Measurements from ENCODE around the gene DIDO1. TPM values are rescaled to one million over a fixed set of nuclear protein-coding genes. Genes with fewer than 3 reads are reported as not detected.

Gene DIDO1
- total and polyA plus RNA-seq, 2 of the 13 experiments (the other 11 are each of a cell fraction or from before 2014, with no cell fraction given): 75.0 to 75.1 TPM

DNA sequence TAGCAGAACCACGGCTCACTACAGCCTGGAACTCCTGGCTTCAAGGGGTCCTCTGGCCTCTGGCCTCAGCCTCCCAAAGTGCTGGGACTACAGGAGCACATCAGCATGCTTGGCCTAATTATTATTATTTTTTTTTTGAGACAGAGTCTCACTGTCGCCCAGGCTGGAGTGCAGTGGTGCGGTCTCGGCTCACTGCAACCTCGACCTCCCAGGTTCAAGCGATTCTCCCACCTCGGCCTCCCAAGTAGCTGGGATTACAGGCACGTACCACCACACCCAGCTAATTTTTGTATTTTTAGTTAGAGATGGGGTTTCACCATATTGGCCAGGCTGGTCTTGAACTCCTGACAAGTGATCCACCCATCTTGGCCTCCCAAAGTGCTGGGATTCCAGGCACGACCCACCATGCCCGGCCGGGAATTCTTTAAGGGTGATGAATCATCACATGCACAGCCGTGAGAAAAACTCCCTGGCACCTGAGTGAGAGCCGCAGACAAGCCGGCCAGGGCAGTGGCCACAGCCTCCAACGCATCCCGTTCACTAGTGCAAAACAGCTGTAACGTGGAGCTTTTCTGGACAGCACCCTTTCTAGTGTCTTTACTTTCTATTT lies 3.1 kb downstream of the DIDO1 start (continued):
- TF ChIP-seq, protein P1, sequence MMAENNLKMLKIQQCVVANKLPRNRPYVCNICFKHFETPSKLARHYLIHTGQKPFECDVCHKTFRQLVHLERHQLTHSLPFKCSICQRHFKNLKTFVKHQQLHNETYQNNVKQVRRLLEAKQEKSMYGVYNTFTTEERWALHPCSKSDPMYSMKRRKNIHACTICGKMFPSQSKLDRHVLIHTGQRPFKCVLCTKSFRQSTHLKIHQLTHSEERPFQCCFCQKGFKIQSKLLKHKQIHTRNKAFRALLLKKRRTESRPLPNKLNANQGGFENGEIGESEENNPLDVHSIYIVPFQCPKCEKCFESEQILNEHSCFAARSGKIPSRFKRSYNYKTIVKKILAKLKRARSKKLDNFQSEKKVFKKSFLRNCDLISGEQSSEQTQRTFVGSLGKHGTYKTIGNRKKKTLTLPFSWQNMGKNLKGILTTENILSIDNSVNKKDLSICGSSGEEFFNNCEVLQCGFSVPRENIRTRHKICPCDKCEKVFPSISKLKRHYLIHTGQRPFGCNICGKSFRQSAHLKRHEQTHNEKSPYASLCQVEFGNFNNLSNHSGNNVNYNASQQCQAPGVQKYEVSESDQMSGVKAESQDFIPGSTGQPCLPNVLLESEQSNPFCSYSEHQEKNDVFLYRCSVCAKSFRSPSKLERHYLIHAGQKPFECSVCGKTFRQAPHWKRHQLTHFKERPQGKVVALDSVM (CRISPR knock-in tag; IDR thresholded peaks at IDR 0.05): peak; percentile 63; the same call in 1 of the 2 replicates
- TF ChIP-seq NFKB2 (CRISPR knock-in tag; IDR thresholded peaks at IDR 0.05; ENCODE audit: borderline replicate concordance) (peak; percentile 69; the same call in 1 of the 2 replicates), ZNF350 (CRISPR knock-in tag; IDR thresholded peaks at IDR 0.05; ENCODE audit: borderline replicate concordance, low read depth) (0 out of 2 replicates have a peak, but pooled peaks have one; percentile 67), SAP130 (CRISPR knock-in tag; IDR thresholded peaks at IDR 0.05; ENCODE audit: low read depth) (peak; percentile 38), REPIN1 (CRISPR knock-in tag; IDR thresholded peaks at IDR 0.05; ENCODE audit: borderline replicate concordance, low read depth) (0 out of 2 replicates have a peak, but pooled peaks have one; percentile 6), MEF2D (CRISPR knock-in tag; IDR thresholded peaks at IDR 0.05) (0 out of 2 replicates have a peak, but pooled peaks have one; percentile 10), ZFX (CRISPR knock-in tag; IDR thresholded peaks at IDR 0.05; ENCODE audit: low read depth) (peak; percentile 16; the same call in 1 of the 2 replicates), ZNF768 (CRISPR knock-in tag; IDR thresholded peaks at IDR 0.05) (peak; percentile 31; the same call in 1 of the 2 replicates), ZFP36L1 (CRISPR knock-in tag; IDR thresholded peaks at IDR 0.05) (peak; percentile 18; the same call in 1 of the 2 replicates), SALL1 (CRISPR knock-in tag; IDR thresholded peaks at IDR 0.05) (peak; percentile 69), POLR2A (IDR thresholded peaks at IDR 0.05; ENCODE audit: insufficient read depth in 1 of 2, low read depth in 2 of 2, low read length in 2 of 2) (peak; percentile 75 to 82), ZNF143 (CRISPR knock-in tag; IDR thresholded peaks at IDR 0.05) (peak; percentile 37; the same call in 1 of the 2 replicates), ZNF331 (CRISPR knock-in tag; IDR thresholded peaks at IDR 0.05) (0 out of 2 replicates have a peak, but pooled peaks have one; percentile 5), HOXD1 (CRISPR knock-in tag; IDR thresholded peaks at IDR 0.05) (0 out of 2 replicates have a peak, but pooled peaks have one; percentile 54)
- TF ChIP-seq, protein P2, sequence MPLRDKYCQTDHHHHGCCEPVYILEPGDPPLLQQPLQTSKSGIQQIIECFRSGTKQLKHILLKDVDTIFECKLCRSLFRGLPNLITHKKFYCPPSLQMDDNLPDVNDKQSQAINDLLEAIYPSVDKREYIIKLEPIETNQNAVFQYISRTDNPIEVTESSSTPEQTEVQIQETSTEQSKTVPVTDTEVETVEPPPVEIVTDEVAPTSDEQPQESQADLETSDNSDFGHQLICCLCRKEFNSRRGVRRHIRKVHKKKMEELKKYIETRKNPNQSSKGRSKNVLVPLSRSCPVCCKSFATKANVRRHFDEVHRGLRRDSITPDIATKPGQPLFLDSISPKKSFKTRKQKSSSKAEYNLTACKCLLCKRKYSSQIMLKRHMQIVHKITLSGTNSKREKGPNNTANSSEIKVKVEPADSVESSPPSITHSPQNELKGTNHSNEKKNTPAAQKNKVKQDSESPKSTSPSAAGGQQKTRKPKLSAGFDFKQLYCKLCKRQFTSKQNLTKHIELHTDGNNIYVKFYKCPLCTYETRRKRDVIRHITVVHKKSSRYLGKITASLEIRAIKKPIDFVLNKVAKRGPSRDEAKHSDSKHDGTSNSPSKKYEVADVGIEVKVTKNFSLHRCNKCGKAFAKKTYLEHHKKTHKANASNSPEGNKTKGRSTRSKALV (CRISPR knock-in tag; IDR thresholded peaks at IDR 0.05): peak; percentile 59; the same call in 1 of the 2 replicates
- TF ChIP-seq, protein P3, sequence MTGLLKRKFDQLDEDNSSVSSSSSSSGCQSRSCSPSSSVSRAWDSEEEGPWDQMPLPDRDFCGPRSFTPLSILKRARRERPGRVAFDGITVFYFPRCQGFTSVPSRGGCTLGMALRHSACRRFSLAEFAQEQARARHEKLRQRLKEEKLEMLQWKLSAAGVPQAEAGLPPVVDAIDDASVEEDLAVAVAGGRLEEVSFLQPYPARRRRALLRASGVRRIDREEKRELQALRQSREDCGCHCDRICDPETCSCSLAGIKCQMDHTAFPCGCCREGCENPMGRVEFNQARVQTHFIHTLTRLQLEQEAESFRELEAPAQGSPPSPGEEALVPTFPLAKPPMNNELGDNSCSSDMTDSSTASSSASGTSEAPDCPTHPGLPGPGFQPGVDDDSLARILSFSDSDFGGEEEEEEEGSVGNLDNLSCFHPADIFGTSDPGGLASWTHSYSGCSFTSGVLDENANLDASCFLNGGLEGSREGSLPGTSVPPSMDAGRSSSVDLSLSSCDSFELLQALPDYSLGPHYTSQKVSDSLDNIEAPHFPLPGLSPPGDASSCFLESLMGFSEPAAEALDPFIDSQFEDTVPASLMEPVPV (CRISPR knock-in tag; IDR thresholded peaks at IDR 0.05): peak; percentile 20; the same call in 1 of the 2 replicates
- TF ChIP-seq, protein P4, sequence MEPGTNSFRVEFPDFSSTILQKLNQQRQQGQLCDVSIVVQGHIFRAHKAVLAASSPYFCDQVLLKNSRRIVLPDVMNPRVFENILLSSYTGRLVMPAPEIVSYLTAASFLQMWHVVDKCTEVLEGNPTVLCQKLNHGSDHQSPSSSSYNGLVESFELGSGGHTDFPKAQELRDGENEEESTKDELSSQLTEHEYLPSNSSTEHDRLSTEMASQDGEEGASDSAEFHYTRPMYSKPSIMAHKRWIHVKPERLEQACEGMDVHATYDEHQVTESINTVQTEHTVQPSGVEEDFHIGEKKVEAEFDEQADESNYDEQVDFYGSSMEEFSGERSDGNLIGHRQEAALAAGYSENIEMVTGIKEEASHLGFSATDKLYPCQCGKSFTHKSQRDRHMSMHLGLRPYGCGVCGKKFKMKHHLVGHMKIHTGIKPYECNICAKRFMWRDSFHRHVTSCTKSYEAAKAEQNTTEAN (CRISPR knock-in tag; conservative IDR thresholded peaks at IDR 0.05): peak; percentile 61; the same call in 1 of the 2 replicates
- TF ChIP-seq, protein P5, sequence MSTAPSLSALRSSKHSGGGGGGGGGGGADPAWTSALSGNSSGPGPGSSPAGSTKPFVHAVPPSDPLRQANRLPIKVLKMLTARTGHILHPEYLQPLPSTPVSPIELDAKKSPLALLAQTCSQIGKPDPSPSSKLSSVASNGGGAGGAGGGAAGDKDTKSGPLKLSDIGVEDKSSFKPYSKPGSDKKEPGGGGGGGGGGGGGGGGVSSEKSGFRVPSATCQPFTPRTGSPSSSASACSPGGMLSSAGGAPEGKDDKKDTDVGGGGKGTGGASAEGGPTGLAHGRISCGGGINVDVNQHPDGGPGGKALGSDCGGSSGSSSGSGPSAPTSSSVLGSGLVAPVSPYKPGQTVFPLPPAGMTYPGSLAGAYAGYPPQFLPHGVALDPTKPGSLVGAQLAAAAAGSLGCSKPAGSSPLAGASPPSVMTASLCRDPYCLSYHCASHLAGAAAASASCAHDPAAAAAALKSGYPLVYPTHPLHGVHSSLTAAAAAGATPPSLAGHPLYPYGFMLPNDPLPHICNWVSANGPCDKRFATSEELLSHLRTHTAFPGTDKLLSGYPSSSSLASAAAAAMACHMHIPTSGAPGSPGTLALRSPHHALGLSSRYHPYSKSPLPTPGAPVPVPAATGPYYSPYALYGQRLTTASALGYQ (CRISPR knock-in tag; IDR thresholded peaks at IDR 0.05): 0 out of 2 replicates have a peak, but pooled peaks have one; percentile 17

Data from HepG2 (cell line).